Activated T-cell treated with anti-CD3 and anti-CD28 coated beads for 4 hours (primary cell): ENCODE measurements around the gene KREMEN1.

ENCODE experiments used
- DNase-seq: peaks from one replicate; pipeline ENCODE4 v3.0.0-alpha.2; 2020

Gene KREMEN1

DNA sequence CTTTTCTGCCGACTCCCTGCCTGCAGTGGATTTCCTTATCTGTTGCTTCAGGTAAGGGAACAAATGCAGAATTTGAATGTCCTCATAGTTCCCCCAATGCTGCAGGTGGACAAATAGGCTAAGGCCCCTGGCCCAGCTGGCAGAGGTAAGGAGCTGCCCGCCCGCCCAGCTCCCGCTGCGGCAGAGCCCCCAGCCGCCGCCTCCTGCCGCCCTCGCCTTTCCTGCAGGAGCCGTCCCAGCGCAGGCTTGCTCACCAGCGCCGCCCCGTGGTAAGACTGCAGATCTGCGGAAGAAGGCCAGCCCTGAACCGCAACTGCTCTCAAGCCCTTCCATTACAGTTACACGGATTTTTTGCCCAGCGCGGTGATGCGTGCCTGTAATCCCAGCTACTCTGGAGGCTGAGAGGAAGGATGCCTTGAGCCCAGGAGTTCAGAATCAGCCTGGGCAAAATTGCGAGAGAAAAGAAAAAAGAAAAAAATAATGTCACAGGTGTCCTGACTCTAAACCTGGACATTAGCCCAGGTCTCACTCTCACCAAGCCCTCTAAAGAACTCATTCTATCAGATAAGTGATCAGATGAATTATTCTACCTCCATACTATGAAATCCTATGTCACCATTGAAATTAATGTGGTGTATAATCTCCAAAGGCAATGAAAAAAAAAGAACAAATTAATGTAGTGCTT, 81.7 kb downstream of the KREMEN1 start:
- DNase-seq = peak; percentile 38

DNA sequence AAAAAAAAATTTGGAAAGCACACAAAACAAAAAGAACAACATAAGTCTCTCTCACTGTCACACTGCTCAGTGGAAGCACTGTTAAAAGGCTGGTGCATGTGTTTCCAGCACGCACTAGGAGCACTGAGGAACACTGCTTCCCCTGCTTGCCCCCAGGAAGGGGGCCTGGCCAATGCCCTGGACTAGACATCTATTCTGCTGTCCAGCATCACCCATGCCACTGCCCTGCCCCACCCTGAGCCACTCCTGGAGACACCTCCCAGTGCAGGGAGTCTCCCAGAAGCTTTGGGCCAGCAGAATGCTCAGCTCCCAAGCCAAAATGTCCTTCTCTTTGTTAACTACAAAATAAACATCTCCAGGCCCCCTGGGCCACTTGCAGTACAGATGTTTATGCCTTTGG, 83.1 kb downstream of the KREMEN1 start:
- no peak for DNase-seq

DNA sequence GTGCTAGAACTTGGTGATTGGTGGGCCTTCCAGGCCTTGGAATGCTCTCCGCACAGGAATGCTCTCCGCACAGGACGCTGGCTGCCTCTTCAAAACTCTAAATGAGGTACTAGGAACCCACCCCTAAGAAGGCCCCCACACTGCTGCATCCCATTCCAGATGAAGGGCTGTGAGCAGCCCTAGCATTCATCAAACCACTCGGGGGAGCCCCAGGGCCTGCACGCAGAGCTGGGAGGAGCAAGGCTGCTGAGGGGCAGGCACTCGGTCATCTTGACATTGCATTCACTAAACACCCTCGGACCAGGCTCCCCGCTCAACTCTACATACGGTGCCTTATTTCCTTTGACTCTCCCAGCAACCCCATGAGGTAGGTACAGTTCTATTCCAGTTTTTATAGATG, 83.7 kb downstream of the KREMEN1 start:
- DNase-seq = no peak

DNA sequence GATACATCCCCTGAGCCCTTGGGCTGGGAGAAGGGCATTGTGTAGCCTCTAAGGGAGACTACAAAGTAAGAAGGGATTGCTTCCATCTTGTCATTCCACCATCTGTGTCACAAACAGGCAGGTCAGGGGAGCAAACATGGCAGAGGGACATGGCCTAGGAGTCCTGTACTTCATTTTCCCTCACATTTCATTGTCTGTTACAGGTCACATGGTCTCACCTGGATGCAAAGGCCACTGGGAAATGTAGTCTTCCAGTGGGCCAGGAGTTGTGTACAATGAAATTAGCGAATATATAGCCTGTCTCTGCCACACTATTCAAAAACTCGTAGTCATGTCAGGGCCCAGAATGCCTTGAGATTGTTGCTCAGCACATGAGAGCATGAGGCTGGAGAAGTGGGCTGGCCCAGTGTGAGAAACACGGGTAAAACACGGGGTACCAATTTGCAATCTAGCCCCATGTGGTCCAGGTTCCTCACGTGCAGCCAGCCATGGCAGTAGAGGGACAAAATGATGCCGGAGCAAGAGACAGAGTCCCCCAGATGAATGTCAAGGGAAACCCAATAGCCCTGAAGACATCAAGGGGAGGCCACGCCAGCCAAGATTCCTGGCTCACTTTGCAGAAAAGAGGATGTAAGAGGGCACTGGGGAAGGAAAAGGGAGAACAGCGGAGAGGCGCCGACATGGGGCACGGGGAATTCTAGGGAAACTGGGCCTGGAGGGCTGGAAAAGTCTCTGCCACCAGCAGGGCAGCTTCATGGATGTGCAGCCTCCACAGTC, 85.1 kb downstream of the KREMEN1 start:
- DNase-seq = no peak

DNA sequence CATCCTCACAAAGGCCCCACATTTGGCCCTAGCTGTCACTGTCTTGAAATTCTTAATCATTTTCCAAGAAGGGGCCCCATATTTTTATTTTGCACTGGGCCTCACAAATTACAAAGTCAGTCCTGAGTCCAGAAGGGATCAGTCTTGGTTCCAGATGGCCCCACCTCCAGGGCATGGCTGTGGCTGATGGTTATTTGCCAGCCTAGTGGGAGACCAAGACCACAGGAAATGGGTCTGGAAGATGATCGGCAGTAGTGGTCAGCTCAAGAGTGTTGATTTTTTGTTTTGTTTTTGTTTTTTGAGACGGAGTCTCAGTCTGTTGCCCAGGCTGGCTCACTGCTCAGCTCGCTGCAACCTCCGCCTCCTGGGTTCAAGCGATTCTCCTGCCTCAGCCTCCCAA, 85.7 kb downstream of the KREMEN1 start:
- no peak for DNase-seq

DNA sequence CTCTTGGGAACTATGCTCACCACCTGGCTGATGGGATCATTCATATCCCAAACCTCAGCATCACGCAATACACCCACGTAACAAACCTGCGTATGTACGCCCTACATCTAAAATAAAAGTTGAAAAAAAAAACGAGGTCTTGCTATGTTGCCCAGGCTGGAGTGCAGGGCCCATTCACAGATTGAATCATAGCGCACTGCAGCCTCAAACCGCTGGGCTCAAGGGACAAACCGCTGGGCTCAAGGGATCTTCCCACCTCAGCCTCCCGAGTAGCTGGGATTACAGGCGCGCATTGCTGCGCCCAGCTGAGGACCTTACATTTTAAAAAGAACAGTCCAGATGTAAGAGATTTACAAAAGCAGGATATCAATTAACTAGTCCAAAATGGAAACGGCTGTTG, 91.0 kb downstream of the KREMEN1 start:
- no peak for DNase-seq

DNA sequence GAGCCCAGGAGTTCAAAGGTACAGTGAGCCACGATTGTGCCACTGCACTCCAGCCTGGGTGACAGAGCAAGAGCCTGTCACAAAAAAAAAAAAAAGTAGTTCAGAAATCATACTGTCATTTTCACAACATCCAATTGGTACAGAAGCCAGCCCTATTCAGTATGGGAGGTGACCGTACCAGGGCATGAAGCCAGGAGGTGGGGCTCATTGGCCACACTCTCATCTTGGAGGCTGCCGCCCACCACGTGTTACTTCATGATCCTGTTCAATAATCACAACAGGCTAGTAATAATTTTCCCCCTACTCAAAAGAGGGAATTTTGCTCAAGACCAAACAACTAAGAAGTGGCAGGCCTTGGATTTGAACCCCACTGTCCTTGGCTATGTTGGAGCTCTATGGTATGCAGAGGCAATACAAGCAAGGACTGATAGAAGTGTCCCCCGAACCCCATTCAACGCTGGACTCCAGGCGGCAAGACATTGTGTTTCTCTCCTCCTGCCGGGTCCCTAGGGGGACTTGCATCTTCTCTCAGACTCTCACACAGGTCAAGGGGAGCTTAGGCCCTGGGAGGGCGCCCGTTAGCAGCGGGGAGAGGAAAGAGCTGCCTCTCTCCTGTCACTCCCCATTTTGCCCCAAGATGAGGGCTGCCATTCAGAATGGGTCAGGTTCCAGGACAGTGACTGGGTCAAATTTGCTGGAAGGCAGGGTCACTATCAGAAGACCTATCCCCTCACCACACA, 92.7 kb downstream of the KREMEN1 start:
- no peak for DNase-seq

DNA sequence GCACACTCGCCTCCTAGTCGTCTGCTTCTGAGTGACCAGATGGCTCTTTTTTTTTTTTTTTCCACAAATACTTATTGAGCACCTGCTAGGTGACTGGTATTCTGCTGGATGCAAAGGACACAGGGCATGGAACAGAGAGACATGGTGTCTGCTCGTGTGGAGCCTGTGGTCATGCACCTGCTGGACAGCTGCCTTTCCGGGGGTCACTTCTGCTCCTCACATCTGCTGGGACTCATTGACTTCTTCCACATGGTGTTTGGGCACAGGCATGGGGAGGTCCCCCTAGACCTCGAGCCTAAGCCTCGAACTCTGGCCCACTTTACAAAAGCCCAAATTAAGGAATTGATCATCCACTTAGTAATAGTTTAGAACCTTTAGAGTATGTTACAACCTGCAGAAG, 93.3 kb downstream of the KREMEN1 start:
- no peak for DNase-seq

DNA sequence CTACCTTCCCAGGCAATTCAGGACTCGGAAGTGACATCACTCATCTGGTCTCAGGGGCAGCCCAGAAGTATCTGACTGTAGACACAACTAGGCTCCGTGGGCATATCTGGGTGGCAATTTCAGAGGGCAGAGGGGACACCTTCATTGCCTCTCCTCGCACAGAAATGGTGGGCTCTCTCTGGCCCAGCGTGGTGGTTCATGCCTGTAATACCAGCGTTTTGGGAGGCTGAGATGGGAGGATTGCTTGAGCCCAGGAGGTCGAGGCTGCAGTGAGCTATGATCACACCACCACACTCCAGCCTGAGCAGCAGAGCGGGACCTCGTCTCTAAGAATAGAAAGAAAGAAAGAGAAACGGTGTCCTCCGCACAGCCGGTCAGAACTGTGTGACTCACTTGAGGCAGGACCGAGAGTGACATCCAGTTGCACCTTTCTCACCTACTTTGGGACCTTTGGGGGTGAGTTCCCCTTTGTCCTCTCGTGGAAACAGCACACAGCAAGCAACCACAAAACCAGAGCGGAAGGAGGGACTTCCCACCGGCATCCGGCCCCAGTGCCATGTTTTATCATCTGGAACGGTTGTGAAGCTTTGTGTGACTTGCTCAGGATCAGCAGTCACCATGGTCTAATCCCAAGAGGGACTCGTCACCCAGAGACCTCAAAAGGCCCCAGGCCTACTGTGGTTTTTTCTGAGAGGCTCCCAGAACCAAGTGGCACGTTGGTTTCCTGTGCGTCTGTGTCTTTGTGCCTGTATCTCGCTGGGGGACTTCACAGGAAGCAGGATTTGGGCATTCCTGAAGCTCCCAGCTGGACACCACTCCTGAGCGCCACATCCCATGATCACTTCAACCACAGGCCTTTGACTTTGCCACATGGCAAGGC, 94.4 kb downstream of the KREMEN1 start:
- no peak for DNase-seq

DNA sequence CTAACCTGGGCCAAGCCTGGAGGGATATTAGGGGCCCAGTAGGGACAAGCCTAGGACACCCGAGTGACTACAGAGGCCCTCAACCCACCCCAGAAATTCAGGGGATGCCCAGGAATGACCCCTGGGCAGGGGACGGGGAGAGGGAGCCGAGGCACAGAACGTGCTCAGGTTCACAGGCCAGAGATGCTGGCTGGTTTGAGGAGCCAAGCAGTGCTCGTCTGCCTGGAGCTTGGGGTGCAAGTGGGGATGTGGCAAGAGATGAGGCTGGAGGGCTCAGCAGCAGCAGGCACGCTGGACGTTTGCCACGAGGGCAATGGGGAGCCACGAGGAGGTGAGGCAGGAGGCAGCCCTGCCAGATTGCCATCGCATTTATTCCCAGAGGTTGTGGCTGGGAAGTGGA, 98.9 kb downstream of the KREMEN1 start:
- no peak for DNase-seq

DNA sequence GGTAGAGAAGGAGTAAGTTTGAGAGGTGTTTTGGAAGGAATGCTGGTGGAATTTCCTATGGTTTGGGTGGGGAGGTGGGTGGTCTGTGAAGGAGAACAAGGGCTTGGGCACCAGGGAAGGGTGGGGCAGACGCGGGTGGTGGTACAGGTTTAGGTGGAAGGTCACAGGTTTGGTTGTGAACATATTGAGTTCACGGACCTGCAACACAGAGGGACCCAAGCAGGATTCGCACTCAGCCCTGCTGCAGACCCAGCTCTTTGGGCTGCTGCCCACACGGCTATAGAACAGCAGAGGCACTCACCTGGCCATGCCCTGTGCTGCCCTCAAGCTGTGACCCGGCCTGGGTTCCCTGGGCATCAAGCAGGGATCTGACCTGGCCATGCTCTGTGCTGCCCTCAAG, 99.4 kb downstream of the KREMEN1 start:
- no peak for DNase-seq

DNA sequence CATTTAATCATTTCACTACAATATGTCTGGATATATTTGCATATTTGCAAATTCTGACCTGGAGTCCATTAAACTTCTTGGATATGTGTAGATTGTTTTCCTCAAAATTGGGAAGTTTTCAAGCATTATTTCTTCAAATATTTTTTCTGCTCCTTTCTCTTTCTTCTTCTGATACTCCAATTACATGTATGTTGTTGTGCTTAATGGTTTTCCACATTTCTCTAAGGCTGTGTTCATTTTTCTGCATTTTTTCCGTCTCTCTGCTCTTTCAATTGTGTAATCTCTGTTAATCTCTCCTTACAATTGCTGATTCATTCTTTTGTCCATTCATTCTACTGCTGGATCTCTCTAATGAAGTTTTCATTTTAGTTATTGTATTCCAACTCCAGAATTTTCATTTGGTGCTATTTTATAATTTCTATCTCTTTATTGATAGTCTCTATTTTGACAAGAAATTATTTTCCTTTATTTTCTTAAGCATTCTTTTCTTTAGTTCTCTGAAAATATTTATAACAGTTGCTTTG, 102.5 kb downstream of the KREMEN1 start:
- no peak for DNase-seq

DNA sequence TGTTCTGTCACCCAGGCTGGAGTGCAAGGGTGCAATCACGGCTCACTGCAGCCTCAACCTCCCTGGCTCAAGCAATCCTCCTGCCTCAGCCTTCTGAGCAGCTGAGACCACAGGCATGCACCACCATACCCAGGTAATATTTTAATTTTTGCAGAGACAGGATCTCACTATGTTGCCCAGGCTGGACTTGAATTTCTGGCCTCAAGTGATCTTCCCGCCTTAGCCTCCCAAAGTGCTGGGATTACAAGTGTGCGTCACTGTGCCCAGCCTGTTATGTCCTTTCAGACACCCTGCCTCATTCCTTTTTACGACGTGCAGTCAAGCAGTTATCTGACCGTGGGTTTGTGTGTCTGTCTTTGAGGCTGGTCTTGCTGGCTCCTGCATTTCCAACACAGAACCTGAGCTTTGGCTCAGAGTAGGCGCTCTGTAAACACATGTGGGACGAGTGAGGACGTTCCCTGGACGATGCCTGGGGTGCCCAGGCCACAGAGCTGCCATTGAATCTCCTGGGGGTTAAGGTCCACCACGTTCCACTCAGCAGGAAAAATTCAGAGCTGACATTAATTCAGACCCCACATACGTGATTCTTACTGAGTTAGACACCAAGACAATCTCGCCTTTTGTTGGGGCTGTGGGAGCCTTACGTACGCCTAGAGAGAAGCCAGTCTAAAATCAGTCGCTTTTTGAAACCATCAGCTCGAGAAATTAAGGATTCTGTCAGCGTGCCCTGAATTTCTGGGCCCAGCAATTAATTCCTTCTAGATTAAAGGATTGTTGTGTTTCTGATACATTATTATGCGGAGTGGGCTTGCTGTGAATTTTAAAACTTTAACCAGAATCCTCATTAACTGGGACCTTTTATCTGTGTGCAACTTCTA, 111.4 kb downstream of the KREMEN1 start:
- DNase-seq = no peak

DNA sequence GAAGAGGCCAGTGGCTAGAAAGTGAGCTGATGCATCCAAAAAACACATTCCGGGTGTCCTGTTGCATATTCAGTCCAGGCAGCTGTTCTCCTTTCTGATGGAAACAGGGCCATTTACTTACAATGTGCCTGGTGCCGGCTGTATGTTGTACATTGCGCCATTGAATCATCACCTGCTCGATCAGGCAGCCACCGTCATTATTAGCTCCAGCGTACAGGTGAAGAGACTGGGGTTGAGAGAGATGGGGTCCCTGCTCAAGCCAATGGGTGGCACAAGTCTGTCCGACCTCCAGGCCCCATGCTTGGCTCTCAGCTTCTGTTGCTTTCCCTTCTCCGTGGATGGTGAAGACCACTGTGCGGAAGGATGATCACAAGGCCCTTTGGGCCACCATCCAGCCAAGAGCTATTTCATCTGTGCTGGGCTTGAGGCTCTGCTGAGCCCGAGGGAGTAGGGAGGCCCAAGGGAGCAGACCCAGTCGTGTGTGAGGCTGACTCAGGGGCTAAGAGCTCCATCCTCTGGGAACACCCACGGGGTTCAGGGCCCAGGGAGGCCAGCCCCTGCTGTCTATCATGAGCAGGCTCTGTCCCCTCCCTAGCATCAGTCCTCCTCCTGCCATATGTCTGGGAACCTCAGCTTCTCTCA, 112.1 kb downstream of the KREMEN1 start:
- no peak for DNase-seq

DNA sequence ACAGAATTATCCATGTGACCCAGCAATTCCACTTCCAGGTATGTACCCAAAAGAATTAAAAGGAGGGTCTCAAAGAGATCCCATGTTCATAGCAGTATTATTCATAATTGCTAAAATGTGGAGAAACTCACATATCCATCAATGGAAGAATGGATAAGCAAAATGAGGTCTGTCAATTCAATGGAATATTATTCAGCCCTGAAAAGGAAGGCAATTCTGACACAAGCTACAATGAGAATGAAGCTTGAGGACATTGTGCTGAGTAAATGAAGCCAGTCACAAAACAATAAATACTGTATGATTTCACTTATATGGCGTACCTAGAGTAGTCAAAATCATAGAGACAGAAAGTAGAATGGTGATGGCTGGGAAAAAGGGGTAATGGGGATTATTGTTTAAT, 113.5 kb downstream of the KREMEN1 start:
- DNase-seq = no peak

DNA sequence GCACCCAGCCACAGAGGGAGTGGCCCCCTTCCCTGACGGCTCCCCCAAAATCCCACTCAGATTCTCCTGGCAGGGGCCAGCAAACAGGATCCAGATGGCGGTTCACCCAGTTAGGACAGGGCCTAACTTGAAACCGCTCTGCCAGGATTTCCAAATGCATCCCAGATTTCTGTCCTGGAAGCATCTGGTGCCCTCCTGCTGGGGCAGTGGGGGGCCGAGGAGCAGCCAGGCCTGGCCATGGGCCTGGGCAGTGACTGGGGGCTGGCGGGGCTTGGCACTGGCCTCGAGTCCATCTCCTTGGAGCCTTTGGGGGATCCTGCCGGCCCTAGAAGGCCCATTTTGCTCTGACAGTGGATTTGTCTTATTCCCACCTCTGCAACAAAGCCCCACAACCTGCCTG, 115.0 kb downstream of the KREMEN1 start:
- DNase-seq = no peak

DNA sequence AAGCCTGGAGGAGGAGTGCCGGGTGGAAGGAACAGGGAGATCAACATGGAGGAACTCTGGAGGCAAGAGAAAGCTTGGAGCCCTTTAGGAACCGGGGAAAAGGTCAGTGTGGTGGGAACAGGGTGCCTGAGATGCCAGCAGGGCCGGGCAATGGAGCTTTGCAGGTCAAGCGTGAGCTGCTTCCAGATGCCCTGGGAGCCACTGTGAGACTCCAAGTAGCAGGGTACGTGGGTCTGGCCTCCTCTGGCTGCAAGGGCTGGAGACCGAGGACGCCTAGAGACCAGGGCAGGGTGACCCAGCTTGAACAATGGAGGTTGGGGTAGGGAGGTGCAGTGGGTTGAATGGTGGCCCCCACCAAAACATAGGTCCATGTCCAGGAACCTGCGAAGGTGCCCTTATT, 117.2 kb downstream of the KREMEN1 start:
- DNase-seq = no peak

DNA sequence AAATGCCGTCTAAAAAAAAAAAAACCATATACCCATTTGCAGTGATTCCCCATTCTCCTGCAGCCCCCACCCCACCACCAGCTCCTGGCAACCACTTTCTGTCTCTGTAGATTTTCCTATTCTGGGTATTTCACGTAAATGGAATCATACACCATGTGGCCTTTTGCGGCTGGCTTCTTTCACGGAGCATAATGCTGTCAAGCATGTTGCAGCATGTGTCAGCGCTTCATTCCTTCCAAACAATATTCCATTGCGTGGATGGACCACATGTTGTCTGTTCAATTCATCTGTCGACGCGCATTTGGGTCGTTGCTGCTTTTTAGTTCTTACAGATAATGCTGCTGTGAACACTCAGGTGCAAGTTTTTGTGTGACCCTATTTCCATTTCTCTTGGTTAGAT, 118.1 kb downstream of the KREMEN1 start:
- DNase-seq = no peak

DNA sequence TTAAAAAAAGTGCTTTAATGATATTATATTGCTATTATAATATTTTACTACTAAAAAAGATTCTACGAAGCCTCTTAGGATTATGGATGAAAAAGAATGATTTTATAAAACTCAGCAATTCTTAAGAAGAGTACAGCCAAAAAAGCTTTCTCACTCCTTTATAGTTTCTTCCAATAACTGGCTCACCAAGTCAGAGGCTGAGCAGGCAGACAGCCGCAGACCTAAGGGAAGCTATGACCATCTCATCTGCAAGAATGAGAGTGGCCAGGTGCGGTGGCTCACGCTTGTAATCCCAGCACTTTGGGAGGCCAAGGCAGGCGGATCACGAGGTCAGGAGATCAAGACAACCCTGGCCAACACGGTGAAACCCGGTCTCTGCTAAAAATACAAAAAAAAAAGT, 120.2 kb downstream of the KREMEN1 start:
- DNase-seq = no peak

DNA sequence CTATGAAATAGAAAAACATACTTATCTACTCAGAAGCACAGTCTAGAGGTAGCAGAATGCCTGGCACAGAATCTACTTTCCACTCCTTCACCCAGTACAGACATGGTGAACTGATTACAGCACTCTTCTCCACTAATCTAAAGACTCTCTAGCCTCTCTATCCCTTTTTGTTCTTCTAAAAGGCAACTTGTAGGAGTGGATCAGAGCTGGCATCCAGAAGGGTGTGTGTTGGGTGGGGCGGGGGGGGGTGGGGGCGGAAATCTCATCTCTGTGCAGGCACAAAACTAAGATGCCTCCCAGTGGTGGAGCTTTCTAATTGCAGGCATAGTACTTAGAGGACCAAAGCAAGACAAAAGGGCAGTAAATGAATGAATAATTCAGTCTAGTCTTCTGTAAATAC, 121.3 kb downstream of the KREMEN1 start:
- no peak for DNase-seq
